GM06990 (cell line): ENCODE results near the gene NBEA.
"Not testable (repeated sequence)": the region's sequence is repeated elsewhere in the genome, so short reads cannot be mapped to it uniquely, and the experiment has no call there.

Experiments used
- DNase-seq: peaks from one replicate; pipeline ENCODE4 v3.0.0-alpha.2; 2011; ENCODE audit not compliant: insufficient read length; ENCODE audit errors: extremely low read depth
- H3K27me3 ChIP-seq: replicated peaks from 2 replicates; pipeline ENCODE4 v1.6.0; 2011; ENCODE audit warnings: low read length; ENCODE audit not compliant: control insufficient read depth, insufficient read depth
- H3K36me3 ChIP-seq: 2 replicates; pipeline ENCODE4 v1.5.1; 2011; ENCODE audit warnings: low read length; ENCODE audit not compliant: control insufficient read depth, insufficient read depth
- H3K4me3 ChIP-seq: replicated peaks from 2 replicates; pipeline ENCODE4 v1.5.1; 2011; ENCODE audit warnings: low read depth, mild to moderate bottlenecking, control low read depth, low read length
- TF ChIP-seq, protein P1 (sequence below): IDR thresholded peaks from 2 replicates; pipeline ENCODE4 v1.5.1; 2011; ENCODE audit warnings: low read length, control low read depth, mild to moderate bottlenecking, inconsistent platforms; ENCODE audit not compliant: insufficient read depth, poor library complexity, severe bottlenecking

NBEA gene

GRCh38 chr13:35664747-35665146 is 722.7 kb downstream of the NBEA start:
- TF ChIP-seq, protein P1, sequence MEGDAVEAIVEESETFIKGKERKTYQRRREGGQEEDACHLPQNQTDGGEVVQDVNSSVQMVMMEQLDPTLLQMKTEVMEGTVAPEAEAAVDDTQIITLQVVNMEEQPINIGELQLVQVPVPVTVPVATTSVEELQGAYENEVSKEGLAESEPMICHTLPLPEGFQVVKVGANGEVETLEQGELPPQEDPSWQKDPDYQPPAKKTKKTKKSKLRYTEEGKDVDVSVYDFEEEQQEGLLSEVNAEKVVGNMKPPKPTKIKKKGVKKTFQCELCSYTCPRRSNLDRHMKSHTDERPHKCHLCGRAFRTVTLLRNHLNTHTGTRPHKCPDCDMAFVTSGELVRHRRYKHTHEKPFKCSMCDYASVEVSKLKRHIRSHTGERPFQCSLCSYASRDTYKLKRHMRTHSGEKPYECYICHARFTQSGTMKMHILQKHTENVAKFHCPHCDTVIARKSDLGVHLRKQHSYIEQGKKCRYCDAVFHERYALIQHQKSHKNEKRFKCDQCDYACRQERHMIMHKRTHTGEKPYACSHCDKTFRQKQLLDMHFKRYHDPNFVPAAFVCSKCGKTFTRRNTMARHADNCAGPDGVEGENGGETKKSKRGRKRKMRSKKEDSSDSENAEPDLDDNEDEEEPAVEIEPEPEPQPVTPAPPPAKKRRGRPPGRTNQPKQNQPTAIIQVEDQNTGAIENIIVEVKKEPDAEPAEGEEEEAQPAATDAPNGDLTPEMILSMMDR, result no peak
- Histone ChIP-seq H3K27me3 (no peaks in the 10 kb centered on the region), H3K36me3 (no peaks in the 10 kb centered on the region), H3K4me3 (no peak overlapping the region)
- no peak for DNase-seq

DNA sequence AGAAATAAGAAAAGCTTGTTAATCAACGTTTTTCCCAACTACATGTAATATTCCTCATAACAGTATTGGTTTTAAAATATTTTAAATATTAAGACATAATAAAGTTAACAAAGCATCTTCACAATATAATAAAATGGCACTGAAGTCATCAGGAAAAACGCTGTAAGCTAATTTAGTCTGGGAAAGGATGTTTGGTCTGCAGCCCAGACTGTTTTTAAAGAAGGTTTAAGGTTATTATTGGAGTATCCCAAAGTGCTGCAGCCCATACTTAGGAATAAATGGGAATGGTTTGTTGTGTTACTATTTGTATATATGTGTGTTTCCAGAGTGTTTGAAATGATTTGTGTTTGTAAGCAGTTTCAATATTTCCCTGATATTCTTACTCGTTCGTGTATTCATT is 727.3 kb downstream of the NBEA start:
- Histone ChIP-seq H3K27me3 (no peaks in the 10 kb centered on the region), H3K36me3 (no peaks in the 10 kb centered on the region), H3K4me3 (no peak overlapping the region)
- DNase-seq, result no peak
- TF ChIP-seq, protein P1, result no peak

DNA sequence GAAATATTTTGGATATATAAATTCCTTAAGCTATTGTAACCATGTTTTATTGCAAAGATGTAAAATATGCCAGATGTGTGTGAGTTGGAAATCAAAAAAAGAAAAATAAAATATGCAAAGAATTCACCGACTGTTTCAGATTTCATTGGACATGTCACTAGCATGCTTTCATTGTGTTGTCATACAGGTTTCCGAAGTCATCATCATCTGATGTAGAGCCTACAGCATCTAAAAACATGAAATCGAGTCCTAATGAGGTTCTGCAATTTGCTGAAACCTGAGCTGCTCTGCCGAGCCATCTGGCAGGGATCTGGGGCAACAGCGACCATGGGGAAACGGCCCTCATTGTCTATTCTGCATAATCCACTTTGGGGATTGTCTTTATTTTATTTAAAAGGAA is 730.5 kb downstream of the NBEA start:
- no peak for DNase-seq
- Histone ChIP-seq H3K36me3 (no peaks in the 10 kb centered on the region), H3K4me3 (no peak overlapping the region), H3K27me3 (no peaks in the 10 kb centered on the region)
- TF ChIP-seq, protein P1, result no peak

- Histone ChIP-seq H3K4me3 (no peak overlapping the region), H3K36me3 (no peaks in the 10 kb centered on the region), H3K27me3 (no peaks in the 10 kb centered on the region)
- TF ChIP-seq, protein P1, result no peak
- DNase-seq, result no peak
Measured at GRCh38 chr13:35675651-35676050, 733.6 kb downstream of the NBEA start.

DNA sequence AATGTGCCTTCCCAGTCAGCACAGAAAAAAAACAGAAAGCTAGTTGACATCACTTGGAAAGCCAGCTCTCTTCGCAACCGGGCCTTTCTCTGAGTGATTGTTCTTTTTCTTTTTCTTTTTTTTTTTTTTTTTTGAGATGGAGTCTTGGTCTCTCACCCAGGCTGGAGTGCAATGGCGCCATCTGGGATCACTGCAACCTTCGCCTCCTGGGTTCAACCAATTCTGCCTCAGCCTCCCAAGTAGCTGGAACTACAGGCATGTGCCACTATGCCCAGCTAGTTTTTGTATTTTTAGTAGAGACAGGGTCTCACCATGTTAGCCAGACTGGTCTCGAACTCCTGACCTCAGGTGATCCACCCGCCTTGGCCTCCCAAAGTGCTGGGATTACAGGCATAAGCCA is 735.8 kb downstream of the NBEA start:
- not testable (repeated sequence) for DNase-seq, H3K27me3 ChIP-seq, H3K4me3 ChIP-seq, H3K36me3 ChIP-seq

DNA sequence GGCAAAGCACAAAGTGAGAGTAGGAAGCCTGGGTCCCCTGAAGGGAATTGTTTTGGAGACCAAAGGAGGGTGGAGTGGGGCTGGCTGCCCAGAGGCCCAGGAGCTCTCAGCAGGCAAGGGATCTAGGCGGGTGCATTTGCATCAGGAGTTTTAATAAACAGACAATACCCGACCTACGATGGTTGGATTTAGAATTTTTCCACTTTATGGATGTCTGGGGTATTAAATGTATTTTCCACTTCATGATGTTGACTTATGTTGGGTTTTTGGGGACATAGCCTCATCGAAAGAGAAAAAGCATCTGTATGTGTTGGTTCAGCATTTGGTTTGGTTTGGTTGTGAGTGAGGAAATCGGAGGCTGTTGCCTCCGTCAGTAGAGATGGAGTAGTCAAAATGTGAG is 739.6 kb downstream of the NBEA start:
- no peaks in the 10 kb centered on the region for H3K36me3 ChIP-seq
- TF ChIP-seq, protein P1, result no peak
- no peaks in the 10 kb centered on the region for H3K27me3 ChIP-seq
- H3K4me3 ChIP-seq, result no peak overlapping the region
- no peak for DNase-seq
